ENCODE results near the gene WWOX. TPM values are rescaled to one million over a fixed set of nuclear protein-coding genes. Genes with fewer than 3 reads are reported as not detected.

WWOX gene
- total and polyA plus RNA-seq, 2 donors (not counting 3 experiments of a cell fraction or from before 2014, with no cell fraction given), result 6.2 to 12.5 TPM

- Histone ChIP-seq H4K20me1 (replicated peaks; ENCODE audit: control insufficient read depth, extremely low read depth, insufficient read depth, low read length) (no peaks in the 10 kb centered on the region), H2AFZ (ENCODE audit: low read depth, low read length) (no peak overlapping the region), H3K4me2 (ENCODE audit: insufficient read depth, low read length) (no peak overlapping the region), H3K9me3 (replicated peaks; ENCODE audit: control insufficient read depth, insufficient read depth, low read length) (no peaks in the 10 kb centered on the region), H3K4me1 (ENCODE audit: control insufficient read depth, extremely low read depth, insufficient read depth, low read length) (no peaks in the 10 kb centered on the region), H3K9me1 (replicated peaks; ENCODE audit: control insufficient read depth, extremely low read depth, insufficient read depth, low read length) (no peaks in the 10 kb centered on the region), H3K36me3 (ENCODE audit: control insufficient read depth in 2 of 2, extremely low read depth in 1 of 2, insufficient read depth in 2 of 2, low read length in 2 of 2) (no peaks in the 10 kb centered on the region), H3K27me3 (ENCODE audit: control insufficient read depth in 2 of 2, insufficient read depth in 2 of 2, low read length in 2 of 2) (no peaks in the 10 kb centered on the region), H3K4me3 (replicated peaks in 1 of 3; ENCODE audit: insufficient read depth in 1 of 3, low read depth in 1 of 3, low read length in 3 of 3) (no peak overlapping the region), H3K9ac (replicated peaks; ENCODE audit: extremely low read depth, insufficient read depth, low read length) (no peak overlapping the region), H3K27ac (ENCODE audit: insufficient read depth, low read depth, low read length) (no peak overlapping the region), H3K79me2 (ENCODE audit: control insufficient read depth, insufficient read depth, low read length) (no peaks in the 10 kb centered on the region)
- CTCF ChIA-PET, result no interaction called here
- DNase-seq (ENCODE audit: low read depth, low spot score), result no peak
- dilution Hi-C loops (cut with MboI; ENCODE audit: extremely low pct_ligation_motif_present, low sequenced_read_pairs), result no loop called here
- POLR2A ChIA-PET, result no interaction called here
- intact Hi-C loops (cut with micrococcal nuclease), result no loop called here
- FAIRE-seq, result no peak
- TF ChIP-seq FOS (IDR thresholded peaks at IDR 0.05; ENCODE audit: borderline replicate concordance, insufficient read depth, low read length) (no peak), GATA2 (IDR thresholded peaks at IDR 0.05; ENCODE audit: insufficient read depth, insufficient read length, low read depth, low read length) (no peak), MYC (IDR thresholded peaks at IDR 0.05; ENCODE audit: low read depth, low read length) (no peak), POLR2AphosphoS5 (IDR thresholded peaks at IDR 0.05; ENCODE audit: insufficient read depth, low read depth, low read length) (no peak), EZH2 (IDR thresholded peaks at IDR 0.05; ENCODE audit: borderline replicate concordance, low read depth, low read length, severe bottlenecking) (no peak), JUN (IDR thresholded peaks at IDR 0.05; ENCODE audit: borderline replicate concordance, insufficient read depth, insufficient read length, low read depth) (no peak), POLR2A (IDR thresholded peaks at IDR 0.05; ENCODE audit: low read depth, low read length) (no peak), CTCF (IDR thresholded peaks at IDR 0.05; ENCODE audit: extremely low read depth in 1 of 2, insufficient read depth in 1 of 2, low read depth in 1 of 2, low read length in 2 of 2) (no peak), MAX (IDR thresholded peaks at IDR 0.05; ENCODE audit: insufficient read depth, insufficient read length) (no peak)
- no TSS peak for BruUV-seq (replicated peaks)
Measured at GRCh38 chr16:78075800-78076199, 23.7 kb upstream of the WWOX start.
